Panc1 (cell line): ENCODE measurements around the gene SOX8. TPM values are rescaled to one million over a fixed set of nuclear protein-coding genes. Genes with fewer than 3 reads are reported as not detected.

Experiments
- ATAC-seq: fragments of 200-7000 bp; cut with Tn5 transposase; 2 replicates; pipeline ENCODE4 v1.9.1; 2020; ENCODE audit warnings: mild to moderate bottlenecking, moderate library complexity
- BruUV-seq: library from RNA; stranded (reverse); fragments of 400-500 nt; replicated peaks from 2 replicates; lab custom pipeline; 2021; lab: Mats Ljungman, UMichigan
- CTCF ChIA-PET: fragments of 300-600 bp; sonication (Branson Sonifier 250); formaldehyde crosslinking; loops from one replicate; lab custom pipeline; 2022; ENCODE audit warnings: antibody characterized with exemption; lab: Charles Lee
- POLR2A ChIA-PET: fragments of 300-600 bp; sonication (Branson Sonifier 250); formaldehyde crosslinking; loops from one replicate; lab custom pipeline; 2022; ENCODE audit warnings: antibody characterized with exemption; lab: Charles Lee
- DNase-seq: peaks from one replicate; pipeline ENCODE4 v3.0.0-alpha.2; 2010; ENCODE audit warnings: low read depth, low spot score
- H3K27ac ChIP-seq: 2 replicates; pipeline ENCODE4 v1.5.1; 2011; ENCODE audit warnings: mild to moderate bottlenecking, low read length, inconsistent platforms
- H3K27me3 ChIP-seq: fragments of 200-500 bp; sonication (Bioruptor generic); 2 replicates; pipeline ENCODE4 v1.6.0; 2014; ENCODE audit warnings: low read length, inconsistent platforms; ENCODE audit not compliant: control insufficient read depth, insufficient read depth
- H3K36me3 ChIP-seq: fragments of 200-500 bp; sonication (Bioruptor generic); 2 replicates; pipeline ENCODE4 v1.5.1; 2014; ENCODE audit warnings: inconsistent platforms, mild to moderate bottlenecking, low read length, moderate library complexity; ENCODE audit not compliant: control insufficient read depth, insufficient read depth
- H3K4me1 ChIP-seq: 2 replicates; pipeline ENCODE4 v1.5.1; 2011; ENCODE audit warnings: inconsistent platforms, mild to moderate bottlenecking, low read length, moderate library complexity; ENCODE audit not compliant: control insufficient read depth, insufficient read depth
- H3K4me3 ChIP-seq, 2 experiments: 2 replicates each; pipeline ENCODE4 v1.5.1; 2011 to 2012; ENCODE audit warnings: low read depth in 2 of 2, low read length in 2 of 2, mild to moderate bottlenecking in 2 of 2, inconsistent platforms in 1 of 2, moderate library complexity in 1 of 2
- H3K9me3 ChIP-seq: fragments of 200-500 bp; sonication (Bioruptor generic); 2 replicates; pipeline ENCODE4 v1.5.1; 2014; ENCODE audit warnings: low read depth, mild to moderate bottlenecking, inconsistent platforms, low read length, moderate library complexity; ENCODE audit not compliant: control insufficient read depth, insufficient read depth
- CTCF ChIP-seq: fragments of 450-650 bp; IDR thresholded peaks from 2 replicates; pipeline ENCODE4 v1.5.1; 2017; ENCODE audit warnings: mild to moderate bottlenecking
- POLR2AphosphoS5 ChIP-seq: IDR thresholded peaks from 2 replicates; pipeline ENCODE4 v1.6.1; 2012; ENCODE audit warnings: mild to moderate bottlenecking, low read depth, low read length, moderate library complexity
- REST ChIP-seq, 2 experiments: IDR thresholded peaks; 2 replicates each; pipeline ENCODE4 v1.6.1; 2011 to 2012; ENCODE audit warnings: low read depth in 2 of 2, control low read depth in 1 of 2, low read length in 1 of 2, mild to moderate bottlenecking in 1 of 2, moderate library complexity in 1 of 2; ENCODE audit not compliant: insufficient read depth in 1 of 2
- SIN3A ChIP-seq: IDR thresholded peaks from 2 replicates; pipeline ENCODE4 v1.6.1; 2012; ENCODE audit warnings: low read depth, mild to moderate bottlenecking, low read length, moderate library complexity, borderline replicate concordance; ENCODE audit not compliant: insufficient read depth
- TCF7L2 ChIP-seq: IDR thresholded peaks from 2 replicates; pipeline ENCODE4 v1.6.1; 2011; ENCODE audit warnings: mild to moderate bottlenecking, low read depth, low read length, inconsistent platforms
- in situ Hi-C: cut with HindIII; loops from 2 replicates; pipeline ENCODE4 v1.10.0; 2016; ENCODE audit warnings: low sequenced_read_pairs, low pct_unique_long_range_greater_than_20kb
- intact Hi-C: fragments of 100-400 bp; cut with micrococcal nuclease; formaldehyde crosslinking; loops from one replicate; pipeline ENCODE4 v1.10.0; 2022; ENCODE audit not compliant: unreplicated experiment
- total RNA-seq: library from RNA; stranded (reverse); gene quantifications from one replicate; pipeline ENCODE4 v1.2.1, GENCODE V29; 2021; ENCODE audit not compliant: unreplicated experiment

The SOX8 gene
- total RNA-seq, 1 experiment from 2014 or later, result 1.8 TPM

- BruUV-seq, result no TSS peak
- TF ChIP-seq POLR2AphosphoS5, result no peak
- no peak for TF ChIP-seq REST (IDR thresholded peaks at IDR 0.05; ENCODE audit: insufficient read depth in 1 of 2, low read depth in 2 of 2, low read length in 1 of 2)
- no peak for TF ChIP-seq CTCF
- TF ChIP-seq SIN3A, result no peak
- no peak for TF ChIP-seq TCF7L2
Observed at GRCh38 chr16:1027501-1027815, 45.9 kb downstream of the SOX8 start.

GRCh38 chr16:1028056-1028455, 46.5 kb downstream of the SOX8 start:
- intact Hi-C loops, result no loop called here
- in situ Hi-C loops, result no loop called here
- no peak for DNase-seq
- ChIA-PET CTCF (no interaction called here), POLR2A (no interaction called here)
- no peaks in the 10 kb centered on the region for H3K4me1 ChIP-seq
- H3K27me3 ChIP-seq, result no peaks in the 10 kb centered on the region; the same call in 1 of the 2 replicates
- TF ChIP-seq SIN3A, result no peak
- no peak for TF ChIP-seq POLR2AphosphoS5
- no peak for TF ChIP-seq CTCF
- no peak for TF ChIP-seq REST (IDR thresholded peaks at IDR 0.05; ENCODE audit: insufficient read depth in 1 of 2, low read depth in 2 of 2, low read length in 1 of 2)
- no peak for TF ChIP-seq TCF7L2
- no peak overlapping the region for H3K27ac ChIP-seq
- no peak for ATAC-seq
- H3K36me3 ChIP-seq, result no peaks in the 10 kb centered on the region
- no TSS peak for BruUV-seq
- no peaks in the 10 kb centered on the region for H3K9me3 ChIP-seq
- H3K4me3 ChIP-seq, result no peak overlapping the region

More at GRCh38 chr16:1027501-1027815, 45.9 kb downstream of the SOX8 start:
- no peaks in the 10 kb centered on the region for H3K4me1 ChIP-seq
- no peak overlapping the region for H3K27ac ChIP-seq
- DNase-seq (no peak), ATAC-seq (no peak)
- in situ Hi-C loops, result no loop called here
- POLR2A ChIA-PET, result no interaction called here
- CTCF ChIA-PET, result no interaction called here
- no peak overlapping the region for H3K4me3 ChIP-seq
- intact Hi-C loops, result no loop called here
- H3K36me3 ChIP-seq, result no peaks in the 10 kb centered on the region
- H3K9me3 ChIP-seq, result no peaks in the 10 kb centered on the region
- no peaks in the 10 kb centered on the region; the same call in 1 of the 2 replicates for H3K27me3 ChIP-seq
